Central memory CD4-positive, alpha-beta T cell (primary cell): ENCODE results near the gene EBF3.

Source experiments
- DNase-seq: peaks from one replicate; pipeline ENCODE4 v3.0.0; 2022

Gene EBF3

GRCh38 chr10:129831150-129831549 lies 132.9 kb downstream of the EBF3 start:
- no peak for DNase-seq

- DNase-seq, result no peak
Measured at GRCh38 chr10:129825826-129826225, 138.2 kb downstream of the EBF3 start.

- no peak for DNase-seq
Measured at GRCh38 chr10:129825221-129825620, 138.9 kb downstream of the EBF3 start.

- no peak for DNase-seq
Measured at GRCh38 chr10:129820451-129820850, 143.6 kb downstream of the EBF3 start.

- no peak for DNase-seq
Measured at GRCh38 chr10:129816656-129817045, 147.4 kb downstream of the EBF3 start.

GRCh38 chr10:129815898-129816655 lies 148.0 kb downstream of the EBF3 start:
- DNase-seq, result no peak

GRCh38 chr10:129814681-129815646 lies 149.1 kb downstream of the EBF3 start:
- DNase-seq, result no peak

- no peak for DNase-seq
Measured at GRCh38 chr10:129812398-129812797, 151.7 kb downstream of the EBF3 start.

- no peak for DNase-seq
Measured at GRCh38 chr10:129811208-129811607, 152.9 kb downstream of the EBF3 start.

- DNase-seq, result no peak
Measured at GRCh38 chr10:129809841-129810240, 154.2 kb downstream of the EBF3 start.

- DNase-seq, result no peak
Measured at GRCh38 chr10:129809431-129809830, 154.6 kb downstream of the EBF3 start.

GRCh38 chr10:129808092-129808983 lies 155.7 kb downstream of the EBF3 start:
- DNase-seq, result no peak

- DNase-seq, result no peak
Measured at GRCh38 chr10:129807211-129807610, 156.9 kb downstream of the EBF3 start.

GRCh38 chr10:129800796-129801340 lies 163.2 kb downstream of the EBF3 start:
- DNase-seq, result no peak

GRCh38 chr10:129799942-129800341 lies 164.1 kb downstream of the EBF3 start:
- DNase-seq, result no peak

- no peak for DNase-seq
Measured at GRCh38 chr10:129796710-129797420, 167.2 kb downstream of the EBF3 start.

GRCh38 chr10:129793996-129794395 lies 170.1 kb downstream of the EBF3 start:
- no peak for DNase-seq

- no peak for DNase-seq
Measured at GRCh38 chr10:129793479-129793878, 170.6 kb downstream of the EBF3 start.

GRCh38 chr10:129792864-129793263 lies 171.2 kb downstream of the EBF3 start:
- no peak for DNase-seq

GRCh38 chr10:129792141-129792540 lies 171.9 kb downstream of the EBF3 start:
- DNase-seq, result no peak

GRCh38 chr10:129790715-129791446 lies 173.2 kb downstream of the EBF3 start:
- no peak for DNase-seq
